ENCODE results near the gene TAOK2. TPM values are rescaled to one million over a fixed set of nuclear protein-coding genes. Genes with fewer than 3 reads are reported as not detected.
"Not testable (repeated sequence)": the region's sequence is repeated elsewhere in the genome, so short reads cannot be mapped to it uniquely, and the experiment has no call there.

TAOK2 gene
- total RNA-seq, 1 donor from 2014 or later, result 75.4 TPM

GRCh38 chr16:29950806-29951461 lies 22.7 kb upstream of the TAOK2 start:
- no peak overlapping the region for H3K4me3 ChIP-seq
- ATAC-seq (no peak), DNase-seq (no peak)
- intact Hi-C loops (cut with DNase I), result no loop called here
- no peak overlapping the region for H3K27ac ChIP-seq
- H3K4me1 ChIP-seq, result no peaks in the 10 kb centered on the region
- no peaks in the 10 kb centered on the region for H3K9me3 ChIP-seq
- no peak for TF ChIP-seq CTCF (IDR thresholded peaks at IDR 0.05)
- no peaks in the 10 kb centered on the region for H3K36me3 ChIP-seq
- no peaks in the 10 kb centered on the region for H3K27me3 ChIP-seq

DNA sequence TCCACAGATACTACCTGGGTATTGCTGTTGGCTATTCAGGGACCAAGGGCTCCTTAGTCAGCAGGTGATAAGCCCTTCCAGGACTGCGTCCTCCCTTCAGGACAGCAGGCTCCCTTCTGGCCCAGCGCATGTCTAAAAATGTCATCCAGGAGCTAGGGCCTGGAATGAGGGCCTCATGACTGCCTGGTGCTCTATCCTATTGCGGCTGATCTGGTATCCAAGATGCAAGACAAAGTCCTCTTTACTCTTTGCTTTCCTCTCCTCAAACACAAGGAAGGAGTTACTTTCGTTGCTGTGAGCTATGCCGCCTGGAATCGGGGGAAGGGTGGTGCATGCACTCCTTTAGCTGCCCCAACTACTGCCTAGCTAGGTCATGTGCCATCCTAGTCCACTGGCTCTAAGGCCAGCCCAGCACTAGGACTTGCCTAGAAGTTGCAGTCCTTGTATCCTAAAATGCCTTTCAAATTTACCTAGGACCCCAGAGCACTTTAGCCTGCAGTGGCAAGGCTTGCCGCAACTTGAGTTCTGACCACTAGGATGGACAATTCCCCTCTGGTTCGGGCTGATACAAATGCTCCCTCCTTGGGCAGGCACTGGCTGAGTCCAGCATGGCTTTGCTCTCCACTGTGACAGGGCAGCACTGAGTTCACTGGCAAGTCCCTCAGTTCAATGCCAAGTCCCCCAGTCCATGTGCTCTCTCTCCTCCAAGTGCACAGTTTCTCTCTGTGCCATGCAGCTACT lies 21.9 kb upstream of the TAOK2 start:
- Histone ChIP-seq H3K27ac (no peak overlapping the region), H3K4me3 (no peak overlapping the region), H3K36me3 (no peaks in the 10 kb centered on the region), H3K9me3 (no peaks in the 10 kb centered on the region), H3K4me1 (no peaks in the 10 kb centered on the region), H3K27me3 (no peaks in the 10 kb centered on the region)
- DNase-seq, result no peak
- TF ChIP-seq CTCF (IDR thresholded peaks at IDR 0.05), result no peak
- ATAC-seq, result no peak
- intact Hi-C loops (cut with DNase I), result no loop called here

GRCh38 chr16:29958756-29959155 lies 14.9 kb upstream of the TAOK2 start:
- intact Hi-C loops (cut with DNase I), result no loop called here
- no peak for DNase-seq
- H3K4me1 ChIP-seq, result peaks cover 15% of the 10 kb centered on the region
- no peaks in the 10 kb centered on the region for H3K36me3 ChIP-seq
- H3K9me3 ChIP-seq, result no peaks in the 10 kb centered on the region
- TF ChIP-seq CTCF (IDR thresholded peaks at IDR 0.05), result no peak
- no peak overlapping the region for H3K4me3 ChIP-seq
- no peak for ATAC-seq
- no peaks in the 10 kb centered on the region for H3K27me3 ChIP-seq
- H3K27ac ChIP-seq, result no peak overlapping the region

- Histone ChIP-seq H3K9me3 (no peaks in the 10 kb centered on the region), H3K27me3 (no peaks in the 10 kb centered on the region), H3K4me3 (no peak overlapping the region), H3K36me3 (no peaks in the 10 kb centered on the region), H3K4me1 (peaks cover 15% of the 10 kb centered on the region), H3K27ac (no peak overlapping the region)
- no peak for TF ChIP-seq CTCF (IDR thresholded peaks at IDR 0.05)
- DNase-seq, result no peak
- no peak for ATAC-seq
- intact Hi-C loops (cut with DNase I), result no loop called here
Measured at GRCh38 chr16:29959293-29959692, 14.4 kb upstream of the TAOK2 start.

DNA sequence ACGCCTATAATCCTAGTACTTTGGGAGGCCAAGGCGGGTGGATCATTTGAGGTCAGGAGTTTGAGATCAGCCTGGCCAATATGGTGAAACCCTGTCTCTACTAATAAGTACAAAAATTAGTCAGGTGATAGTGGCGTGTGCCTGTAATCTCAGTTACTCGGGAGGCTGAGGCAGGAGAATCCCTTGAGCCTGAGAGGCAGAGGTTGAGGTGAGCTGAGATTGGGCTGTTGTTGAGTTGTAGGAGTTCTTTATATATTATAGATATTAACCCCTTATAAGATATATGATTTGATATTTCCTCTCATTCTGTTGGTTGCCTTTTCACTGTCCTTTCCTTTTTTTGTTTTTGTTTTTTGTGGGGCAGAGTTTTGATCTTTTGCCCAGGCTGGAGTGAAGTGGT lies 13.8 kb upstream of the TAOK2 start:
- intact Hi-C loops (cut with DNase I); H3K27ac ChIP-seq; H3K4me3 ChIP-seq; H3K9me3 ChIP-seq; ATAC-seq; H3K27me3 ChIP-seq; DNase-seq; H3K36me3 ChIP-seq: not testable (repeated sequence)
- peaks cover 15% of the 10 kb centered on the region for H3K4me1 ChIP-seq

GRCh38 chr16:29961127-29961478 lies 12.6 kb upstream of the TAOK2 start:
- Histone ChIP-seq H3K9me3 (no peaks in the 10 kb centered on the region), H3K27me3 (no peaks in the 10 kb centered on the region), H3K27ac (peak overlapping the region; percentile 95), H3K36me3 (no peaks in the 10 kb centered on the region), H3K4me1 (peaks cover 18% of the 10 kb centered on the region), H3K4me3 (peak overlapping the region; percentile 88)
- ATAC-seq, result no peak
- intact Hi-C loops (cut with DNase I), result no loop called here
- no peak for DNase-seq
- no peak for TF ChIP-seq CTCF (IDR thresholded peaks at IDR 0.05)
